GM19351 (cell line): Measurements from ENCODE around the gene ZFAND5.
A peak's percentile ranks its signal among the peaks of the same experiment; 100 is the strongest.

ENCODE experiments used
- ATAC-seq: cut with Tn5 transposase; IDR thresholded peaks from one replicate; pipeline ENCODE4 v1.9.1; 2021; ENCODE audit warnings: mild to moderate bottlenecking, moderate library complexity; ENCODE audit not compliant: unreplicated experiment

Gene ZFAND5

DNA sequence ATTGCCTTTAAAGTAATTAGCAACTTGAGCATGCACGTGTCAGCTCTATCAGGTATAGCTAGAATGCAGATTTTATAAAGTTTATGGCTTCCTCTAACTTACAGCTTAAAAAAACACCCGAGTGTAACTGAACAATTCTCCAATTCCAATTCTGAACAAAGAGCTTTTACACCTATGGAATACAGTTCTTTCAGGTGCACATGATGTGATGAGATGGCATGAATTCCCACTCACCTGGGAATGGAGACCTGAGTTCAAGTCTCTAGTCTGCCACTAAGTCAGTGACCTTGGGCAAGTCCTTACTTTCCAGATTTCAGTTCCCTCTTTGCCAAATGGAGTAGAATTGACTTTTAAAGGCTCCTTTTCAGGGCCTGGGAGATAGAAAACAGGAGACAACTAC, 1.8 kb downstream of the ZFAND5 start:
- no peak for ATAC-seq

DNA sequence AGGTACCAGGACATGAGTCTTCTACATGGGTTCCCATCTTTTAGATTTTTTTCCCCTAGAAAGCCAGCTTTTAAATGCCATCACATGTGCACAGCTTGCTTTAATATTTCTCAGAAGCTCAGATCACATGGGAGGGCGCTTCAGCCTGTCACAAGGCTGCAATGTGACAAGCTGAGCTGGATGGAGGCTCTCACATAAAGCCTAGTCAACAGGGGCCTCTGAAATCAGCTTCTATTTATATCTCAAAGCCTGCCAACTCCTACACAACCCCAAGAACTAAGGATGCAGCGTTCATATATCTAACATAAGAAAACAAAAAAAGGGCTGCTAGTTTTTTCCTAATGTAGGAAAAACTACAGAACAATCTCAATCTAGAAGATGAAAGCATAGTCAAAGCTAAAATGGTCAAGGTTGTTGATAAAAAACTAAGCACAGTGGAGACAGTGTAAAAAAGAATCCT, 2.3 kb downstream of the ZFAND5 start:
- peak; percentile 46 for ATAC-seq

DNA sequence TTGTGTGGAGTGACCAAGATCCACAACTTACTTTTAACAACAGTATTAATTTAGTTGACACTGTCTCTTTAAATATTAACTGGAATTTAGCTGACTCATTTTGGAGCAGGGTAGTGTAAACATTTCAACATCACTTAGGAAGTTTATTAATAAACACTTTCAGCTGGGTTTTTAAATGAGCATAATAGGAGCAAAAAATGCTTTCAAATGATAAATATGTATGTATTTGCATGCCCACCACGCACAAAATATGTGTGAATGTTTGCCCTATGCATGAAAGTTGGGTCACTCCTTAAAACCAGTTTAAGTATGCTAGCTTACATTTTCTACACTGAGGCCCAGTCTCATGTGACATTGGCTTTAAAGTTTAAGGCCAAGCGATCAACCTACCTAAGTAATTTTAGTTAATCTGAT, 2.9 kb downstream of the ZFAND5 start:
- no peak for ATAC-seq

DNA sequence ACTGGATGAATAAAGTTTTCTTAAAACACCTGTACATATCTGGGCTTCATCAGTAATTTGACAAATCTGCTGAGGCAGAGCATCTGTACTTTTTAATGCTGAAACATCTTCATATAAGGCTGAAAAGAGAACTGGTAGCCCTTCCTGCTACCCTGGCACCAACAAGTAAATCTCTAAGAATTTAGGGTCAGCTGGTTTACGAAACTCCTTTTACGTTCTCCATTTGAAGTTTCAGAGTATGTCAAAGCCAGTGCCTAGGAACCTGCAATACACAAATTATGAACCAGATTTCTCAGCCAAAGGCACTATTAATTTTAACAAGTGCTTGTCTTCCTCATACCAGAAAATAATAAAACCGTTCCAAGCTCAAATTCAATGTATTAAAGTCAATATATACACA, 3.8 kb downstream of the ZFAND5 start:
- ATAC-seq, result no peak

DNA sequence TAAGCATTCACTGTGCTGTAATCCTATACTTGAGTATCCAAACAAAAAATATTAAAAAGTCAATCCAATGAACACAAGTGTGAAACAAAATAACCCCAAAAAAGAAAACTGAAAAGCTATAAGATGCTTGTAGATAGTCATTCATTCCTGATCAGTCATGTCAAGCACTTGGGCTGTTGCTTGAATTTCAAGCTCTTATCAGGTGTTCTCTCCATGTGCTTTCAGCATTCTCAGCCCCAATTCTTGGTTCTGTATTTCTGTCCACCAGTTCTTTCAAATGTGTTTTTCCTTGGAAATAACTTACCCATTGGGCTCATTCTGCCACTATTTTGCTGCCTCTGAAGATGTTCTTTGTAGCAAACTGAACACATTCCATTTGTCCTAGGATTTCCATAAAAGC, 4.7 kb downstream of the ZFAND5 start:
- no peak for ATAC-seq

DNA sequence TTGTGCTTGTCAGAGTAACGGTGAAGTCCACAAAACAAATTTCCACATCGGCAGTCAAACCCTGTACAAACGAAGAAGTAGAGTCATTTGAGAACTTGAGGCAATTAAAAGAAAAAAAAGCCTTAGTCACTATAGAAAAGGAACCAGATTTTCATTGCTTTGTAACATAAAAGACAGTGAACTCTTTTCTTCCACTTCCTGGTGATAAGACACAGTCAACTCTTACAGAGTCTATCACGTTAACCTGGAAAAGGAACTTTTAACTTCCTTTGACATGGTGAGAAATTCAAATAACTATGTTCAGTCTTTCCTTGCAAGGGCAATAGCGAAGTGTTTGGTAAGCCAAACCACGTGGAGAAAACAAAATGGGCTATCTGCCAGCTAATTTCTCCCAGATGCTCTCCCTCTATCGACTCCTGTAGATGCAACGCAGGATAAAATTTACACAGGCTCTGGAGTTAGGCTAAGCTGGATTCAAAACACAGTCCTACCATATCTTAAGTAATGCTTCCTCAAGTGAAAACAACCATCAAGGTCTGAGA, 8.9 kb downstream of the ZFAND5 start:
- no peak for ATAC-seq

DNA sequence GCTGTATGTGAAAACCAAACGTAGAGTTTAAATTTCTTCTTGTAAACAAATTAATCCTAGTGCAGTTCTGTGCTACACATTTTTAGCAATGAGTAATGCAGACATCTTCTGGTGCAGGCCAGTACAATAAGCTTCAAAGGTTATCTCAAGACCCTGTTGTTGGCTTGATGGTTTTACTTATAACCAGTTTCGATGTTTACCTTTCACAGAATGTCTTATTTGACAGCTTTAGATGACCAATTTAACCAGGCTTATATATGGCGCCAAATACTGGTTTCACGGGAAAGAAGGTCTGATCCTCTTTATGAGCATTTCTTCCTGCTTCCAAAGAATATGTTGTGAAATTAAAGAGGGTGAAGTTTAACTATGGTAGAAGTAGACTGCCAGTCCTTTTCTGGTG, 9.9 kb downstream of the ZFAND5 start:
- no peak for ATAC-seq

DNA sequence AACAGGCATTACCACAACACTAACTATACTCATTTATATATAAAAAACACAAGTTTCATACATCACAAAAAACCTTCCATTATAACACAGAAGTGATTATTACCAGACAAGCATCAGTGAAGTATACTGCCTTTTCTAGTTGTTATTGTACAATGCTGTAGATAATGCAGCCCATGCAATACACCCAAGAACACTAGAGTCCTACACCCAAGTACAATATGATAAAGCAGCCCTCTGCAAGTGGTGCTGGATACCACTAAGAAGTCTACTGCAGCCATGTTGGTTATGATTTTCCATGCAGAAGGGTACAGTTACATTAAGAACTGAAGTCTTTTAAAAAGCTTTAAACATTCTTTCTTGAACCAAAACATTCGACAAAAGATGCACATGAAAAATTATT, 10.3 kb downstream of the ZFAND5 start:
- no peak for ATAC-seq

DNA sequence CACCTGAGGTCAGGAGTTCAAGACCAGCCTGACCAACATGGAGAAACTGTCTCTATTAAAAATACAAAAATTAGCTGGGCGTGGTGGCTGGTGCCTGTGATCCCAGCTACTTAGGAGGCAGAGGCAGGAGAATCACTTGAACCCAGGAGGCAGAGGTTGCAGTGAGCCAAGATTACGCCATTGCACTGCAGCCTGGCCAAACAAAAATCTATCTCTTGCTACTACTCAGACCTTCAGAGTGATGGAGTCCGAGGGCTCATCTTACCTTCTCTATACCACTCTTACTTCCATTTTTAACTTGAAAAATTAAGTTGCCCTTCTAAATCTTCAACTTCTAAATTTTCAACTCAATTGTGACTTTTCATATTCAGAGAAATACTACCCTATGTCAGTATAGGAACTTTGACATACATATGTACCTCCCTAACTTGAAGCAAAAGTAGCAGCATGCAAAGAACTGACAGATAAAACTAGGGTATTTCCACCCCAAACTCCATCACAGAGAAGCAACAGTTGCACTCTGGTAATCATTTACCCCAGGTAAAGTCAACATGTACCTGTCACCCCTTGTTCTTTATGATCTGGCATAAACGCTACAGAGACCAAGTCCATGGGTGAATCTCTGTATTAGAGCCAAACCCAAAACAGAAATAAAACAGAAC, 11.4 kb downstream of the ZFAND5 start:
- no peak for ATAC-seq

DNA sequence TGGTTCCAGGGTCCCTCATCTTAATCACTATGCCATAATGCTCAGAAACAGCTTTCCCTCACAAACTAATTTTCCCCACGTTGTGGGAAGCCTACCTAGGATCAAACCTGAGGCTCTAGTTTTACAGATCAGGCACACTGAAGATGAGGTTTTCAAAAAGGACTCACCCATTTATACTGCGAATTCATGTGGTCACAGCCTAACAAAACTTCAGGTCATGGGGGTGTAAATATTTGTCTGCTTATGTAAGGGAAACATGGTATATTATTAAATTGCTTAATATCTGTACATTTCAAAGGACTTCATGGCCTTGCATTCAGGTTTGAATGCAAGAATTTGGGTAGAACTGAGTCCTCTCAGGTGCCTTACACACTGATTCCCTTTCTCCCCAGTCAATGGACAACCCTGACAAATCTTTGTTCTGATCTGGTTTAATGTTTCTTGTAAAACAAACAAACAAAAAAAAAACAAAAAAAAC, 12.1 kb downstream of the ZFAND5 start:
- ATAC-seq, result no peak

DNA sequence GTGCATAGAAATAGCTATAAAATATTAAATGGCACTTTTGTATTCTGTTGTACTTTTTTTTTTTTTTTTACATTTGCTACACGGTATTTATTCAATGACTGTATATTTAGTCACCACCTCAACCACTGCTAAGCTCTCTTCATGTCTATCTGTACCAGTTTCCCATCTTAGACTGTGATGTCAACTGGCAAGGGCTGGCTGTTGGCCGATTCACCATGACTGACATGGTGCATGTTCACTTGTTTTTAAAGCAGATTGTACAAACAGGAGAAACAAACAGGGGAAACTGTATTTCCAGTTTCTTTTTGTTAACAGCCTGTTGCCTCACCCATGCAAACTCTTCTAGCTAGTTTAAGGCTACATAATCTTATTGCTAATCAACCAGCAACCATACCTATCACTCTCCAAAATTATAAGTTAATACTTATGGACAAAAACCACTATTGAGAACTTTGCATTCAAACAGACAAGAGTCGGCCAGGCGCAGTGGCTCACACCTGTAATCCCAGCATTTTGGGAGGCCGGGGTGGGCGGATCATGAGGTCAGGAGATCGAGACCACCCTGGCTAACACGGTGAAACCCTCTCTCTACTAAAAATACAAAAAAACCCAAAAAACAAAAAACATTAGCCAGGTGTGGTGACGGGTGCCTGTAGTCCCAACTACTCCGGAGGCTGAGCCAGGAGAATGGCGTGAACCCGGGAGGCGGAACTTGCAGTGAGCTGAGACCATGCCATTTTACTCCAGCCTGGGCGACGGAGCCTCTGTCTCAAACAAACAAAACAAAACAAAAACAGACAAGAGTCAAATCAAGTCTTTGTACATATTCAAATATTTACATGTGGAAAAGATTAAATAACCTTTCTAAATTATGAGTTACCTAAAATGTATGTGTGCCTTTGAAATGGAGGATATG, 13.2 kb downstream of the ZFAND5 start:
- no peak for ATAC-seq

DNA sequence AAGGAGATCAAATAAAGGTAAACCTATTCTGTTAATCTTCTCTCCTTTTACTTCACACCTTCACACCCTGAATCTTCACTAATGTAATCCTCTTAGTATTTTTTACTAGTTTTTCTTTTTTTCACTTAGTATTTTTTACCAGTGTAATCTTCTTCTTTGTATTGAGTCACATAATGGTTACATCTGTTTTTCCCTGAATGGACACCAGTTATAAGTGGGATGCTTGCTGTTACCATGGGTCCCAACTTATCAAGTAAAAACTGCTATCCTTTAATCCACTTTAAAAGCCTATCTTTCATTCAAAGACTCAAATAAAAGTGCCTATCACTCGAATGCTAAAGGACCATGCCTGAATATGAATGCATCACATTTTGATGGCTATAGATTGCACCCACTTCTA, 15.1 kb downstream of the ZFAND5 start:
- ATAC-seq, result no peak

DNA sequence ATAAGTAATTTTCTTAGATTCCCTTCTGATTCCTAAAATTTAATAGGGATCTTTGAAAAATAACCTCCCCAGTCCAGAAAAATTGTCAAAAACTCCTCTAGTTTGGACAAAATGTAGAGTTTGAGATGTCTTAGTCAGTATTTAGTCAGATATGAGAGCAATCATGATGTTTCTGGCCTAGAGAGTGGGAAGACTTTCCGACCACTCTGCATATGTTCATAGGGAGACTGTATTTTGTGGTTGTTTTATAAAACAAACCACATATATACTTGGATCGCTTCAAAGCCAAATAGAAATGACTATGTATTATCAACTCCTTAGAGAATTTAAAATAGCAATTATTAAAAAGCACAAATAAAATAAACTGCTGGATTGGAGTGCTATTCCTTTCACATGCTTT, 15.8 kb downstream of the ZFAND5 start:
- no peak for ATAC-seq

DNA sequence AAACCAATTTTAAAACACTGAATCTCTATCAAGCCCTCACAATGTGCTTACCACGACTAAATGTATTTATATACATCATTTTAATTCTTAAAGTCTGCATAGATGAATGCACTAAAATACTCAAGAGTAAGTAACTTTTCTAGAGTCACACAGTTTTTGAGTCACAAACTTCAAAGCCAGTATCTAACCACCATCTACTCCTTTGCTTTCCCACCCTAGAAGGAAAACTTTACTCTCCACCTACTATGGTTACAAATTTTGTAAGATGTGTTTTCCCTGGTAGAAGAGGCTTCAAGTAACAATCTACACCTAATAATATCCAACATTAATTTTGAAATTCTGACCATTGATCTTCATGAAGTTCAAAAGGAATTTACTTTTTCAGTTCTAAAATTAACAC, 18.7 kb downstream of the ZFAND5 start:
- ATAC-seq, result no peak

DNA sequence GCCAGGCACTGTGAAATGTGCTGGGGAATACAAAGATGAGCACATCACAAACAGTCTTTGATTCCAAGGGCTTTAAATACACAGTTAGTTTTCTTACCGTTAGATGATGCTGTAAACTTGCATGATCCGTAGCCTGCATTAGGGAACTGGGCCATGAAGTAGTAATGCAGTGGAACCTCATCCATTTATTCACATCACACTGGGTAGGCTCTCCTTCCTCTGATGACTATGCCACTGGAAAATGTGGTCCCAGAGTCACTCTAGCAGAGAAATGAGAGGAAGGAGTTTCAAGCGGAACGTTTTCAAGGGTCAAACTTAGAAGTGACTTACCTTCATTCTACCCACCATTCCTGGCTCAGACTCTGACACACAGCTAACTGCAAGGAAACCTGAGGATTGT, 26.4 kb downstream of the ZFAND5 start:
- no peak for ATAC-seq

DNA sequence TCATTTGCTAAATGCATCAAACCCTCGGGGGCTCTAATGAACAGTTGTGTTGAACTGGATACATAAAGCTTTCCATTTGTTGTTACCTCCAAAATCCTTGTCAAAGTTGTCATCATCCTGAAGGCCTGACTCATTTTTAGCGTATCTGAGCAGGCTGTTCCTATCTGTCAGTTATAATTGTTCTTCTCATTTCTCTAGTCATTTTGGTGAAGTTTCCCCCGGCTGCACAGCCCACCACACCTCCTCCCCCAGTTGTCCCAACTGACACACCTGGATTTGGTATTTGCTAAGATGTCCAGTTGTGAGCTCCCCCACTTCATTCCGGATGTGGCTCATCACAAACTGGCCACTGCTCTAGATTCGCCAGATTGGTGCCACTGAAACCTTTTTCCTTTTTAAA, 27.7 kb downstream of the ZFAND5 start:
- no peak for ATAC-seq

DNA sequence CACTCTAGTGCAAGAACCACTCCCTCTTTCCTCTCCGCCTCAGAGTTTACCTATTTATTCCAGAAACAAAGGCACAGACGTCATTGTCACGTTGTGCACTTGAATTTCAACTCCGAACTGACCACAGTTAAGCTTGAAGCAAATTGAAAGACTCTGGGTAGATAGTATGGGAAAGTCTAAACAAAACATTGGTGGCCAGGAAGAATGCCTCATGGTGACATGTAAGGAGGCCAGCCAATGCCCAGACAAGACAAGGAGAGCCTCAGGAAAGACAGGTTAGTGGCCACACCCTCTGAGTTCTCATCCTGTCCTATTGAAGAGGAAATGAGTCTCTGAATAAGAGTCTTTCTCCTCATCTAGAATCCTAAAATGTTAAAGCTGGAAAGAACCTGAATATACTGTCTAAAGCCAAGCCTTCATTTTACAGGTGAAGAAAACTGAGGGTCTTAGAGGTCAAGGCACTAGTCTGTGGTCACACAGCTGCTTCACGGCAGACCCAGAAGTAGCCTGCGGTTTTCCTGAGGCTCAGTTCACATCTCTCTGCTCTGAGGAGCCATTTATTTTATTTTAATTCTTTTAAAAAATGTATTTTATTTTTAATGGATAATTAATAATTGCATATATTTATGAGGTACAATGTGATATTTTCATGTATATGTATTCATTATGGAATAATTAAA, 30.2 kb downstream of the ZFAND5 start:
- ATAC-seq, result no peak

DNA sequence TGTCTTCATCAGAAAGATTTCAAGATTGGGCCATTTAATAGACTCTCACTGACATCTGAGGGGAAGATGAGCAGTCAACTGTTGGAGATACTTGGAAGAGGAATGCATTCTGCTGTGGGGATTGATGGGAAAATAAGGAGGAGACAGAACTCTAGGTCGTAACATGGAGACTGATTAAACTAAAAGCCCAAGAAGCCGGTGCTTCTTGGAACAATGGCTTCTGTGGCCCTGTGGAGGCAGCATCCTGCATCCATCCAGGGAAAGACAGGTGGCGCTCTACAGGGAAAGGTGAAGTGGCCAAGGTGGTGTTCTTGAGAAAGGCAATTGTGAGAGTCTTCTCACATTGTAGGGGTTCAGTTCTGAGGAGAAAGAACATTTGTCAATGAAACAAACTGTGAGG, 31.3 kb downstream of the ZFAND5 start:
- ATAC-seq, result no peak

DNA sequence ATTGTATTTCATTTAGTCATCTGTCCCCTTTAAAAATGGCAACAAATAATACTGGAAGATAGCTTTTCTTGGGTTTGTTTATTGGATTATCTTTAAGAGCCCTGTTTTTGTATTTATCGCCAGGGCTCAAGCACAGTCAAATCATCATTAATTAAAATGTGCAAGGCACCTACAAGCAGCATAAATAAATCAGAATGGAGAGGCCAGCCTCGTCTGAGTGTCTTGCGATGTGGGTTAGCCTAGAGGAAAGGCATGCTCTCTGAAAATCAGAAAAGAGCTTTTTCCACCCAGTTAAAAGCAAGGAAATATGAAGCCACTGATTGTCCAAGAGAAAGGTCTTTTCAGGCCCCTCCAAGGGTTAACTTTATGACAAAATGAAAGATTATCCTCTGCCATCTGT, 31.8 kb downstream of the ZFAND5 start:
- ATAC-seq, result no peak

DNA sequence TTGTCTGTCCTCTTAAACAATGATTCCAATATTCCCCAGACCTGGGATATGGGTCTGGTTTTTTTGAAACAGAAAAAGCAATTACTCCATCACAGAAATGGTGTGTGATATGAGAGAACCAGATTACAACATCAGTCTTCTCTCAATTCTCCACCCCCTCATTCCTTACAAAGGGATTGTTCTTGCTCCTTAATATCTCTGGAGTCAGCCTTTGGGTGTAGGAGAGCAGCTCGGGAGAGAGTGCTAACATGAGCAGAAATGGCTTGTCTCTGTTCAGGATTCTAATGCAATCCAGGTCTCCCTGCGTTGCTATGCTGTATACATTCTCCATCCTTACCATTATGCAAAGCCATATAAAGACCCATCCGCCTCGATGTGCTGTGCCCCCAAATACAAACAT, 32.7 kb downstream of the ZFAND5 start:
- no peak for ATAC-seq

DNA sequence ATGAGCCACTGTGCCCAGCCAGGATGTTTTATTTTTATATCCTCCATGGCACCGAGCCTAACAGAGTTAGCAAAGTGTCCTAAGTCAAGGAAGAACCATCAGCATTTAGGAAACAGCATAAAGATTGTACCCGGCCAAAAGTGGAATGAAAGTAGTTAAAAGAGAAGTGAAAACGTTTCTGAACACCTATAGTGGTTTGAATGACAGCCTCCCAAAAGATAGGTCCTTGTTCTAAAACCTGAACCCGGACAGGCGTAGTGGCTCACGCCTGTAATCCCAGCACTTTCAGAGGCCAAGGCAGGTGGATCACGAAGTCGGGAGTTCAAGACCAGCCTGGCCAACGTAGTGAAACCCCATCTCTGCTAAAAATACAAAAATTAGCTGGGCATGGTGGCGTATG, 37.4 kb downstream of the ZFAND5 start:
- ATAC-seq, result peak; percentile 75
